ENCODE data around the gene TPR. TPM values are rescaled to one million over a fixed set of nuclear protein-coding genes. Genes with fewer than 3 reads are reported as not detected.

Gene TPR
- total RNA-seq, 1 experiment from 2014 or later: 107 TPM

GRCh38 chr1:186340772-186341171 is 34.3 kb downstream of the TPR start:
- Histone ChIP-seq H3K14ac (ENCODE audit: insufficient read depth, low read length) (no peak overlapping the region), H3K9ac (ENCODE audit: extremely low read depth, insufficient read length, low read length) (no peak overlapping the region), H3K18ac (ENCODE audit: insufficient read length, low read depth, low read length) (no peak overlapping the region), H3K9me3 (ENCODE audit: control insufficient read depth, low read depth, low read length) (no peaks in the 10 kb centered on the region), H2BK15ac (ENCODE audit: low read depth, low read length) (no peak overlapping the region), H3K79me1 (ENCODE audit: insufficient read depth, low read depth, low read length, poor library complexity, severe bottlenecking) (no peaks in the 10 kb centered on the region), H3T11ph (ENCODE audit: low read length) (no peak overlapping the region), H3K79me2 (ENCODE audit: insufficient read depth, low read length) (no peaks in the 10 kb centered on the region), H3K27me3 (ENCODE audit: insufficient read depth, low read length) (no peaks in the 10 kb centered on the region), H3K4ac (ENCODE audit: low read depth, low read length) (no peak overlapping the region), H3K56ac (ENCODE audit: insufficient read length, low read depth, low read length) (no peak overlapping the region), H2BK5ac (ENCODE audit: insufficient read length, low read length) (no peak overlapping the region), H4K91ac (ENCODE audit: insufficient read length, low read depth, low read length) (no peak overlapping the region), H3K23ac (ENCODE audit: insufficient read length, low read depth, low read length) (no peak overlapping the region), H2AK5ac (ENCODE audit: insufficient read length, low read length) (no peak overlapping the region), H3K4me2 (ENCODE audit: insufficient read depth, insufficient read length, low read length) (no peak overlapping the region), H2BK12ac (ENCODE audit: insufficient read length, low read depth, low read length) (no peak overlapping the region), H3K4me1 (ENCODE audit: insufficient read depth, low read length) (no peaks in the 10 kb centered on the region), H4K5ac (ENCODE audit: insufficient read length, low read depth, low read length) (no peak overlapping the region), H2AFZ (ENCODE audit: low read length) (no peak overlapping the region), H3K27ac (ENCODE audit: insufficient read length, low read depth, low read length) (no peak overlapping the region), H2BK120ac (ENCODE audit: low read depth, low read length, poor library complexity, severe bottlenecking) (no peak overlapping the region), H3K23me2 (ENCODE audit: insufficient read length, low read depth, low read length, poor library complexity, severe bottlenecking) (no peaks in the 10 kb centered on the region), H4K20me1 (ENCODE audit: control insufficient read depth, insufficient read depth, insufficient read length) (no peaks in the 10 kb centered on the region), H2BK20ac (ENCODE audit: low read depth, low read length, poor library complexity, severe bottlenecking) (no peak overlapping the region), H4K8ac (replicated peaks; ENCODE audit: insufficient read length, low read depth, low read length) (no peak overlapping the region)
- Mint-ChIP-seq H3K36me3 (ENCODE audit: insufficient read depth in 1 of 3, low read depth in 3 of 3) (peaks cover 37 to 76% (median 72%) of the 10 kb centered on the region in 3 experiments), H3K27me3 (ENCODE audit: low read depth) (no peaks in the 10 kb centered on the region), H3K4me1 (no peaks in the 10 kb centered on the region), H3K9me3 (no peaks in the 10 kb centered on the region), H3K4me3 (no peak overlapping the region), H3K27ac (no peak overlapping the region)
- TF ChIP-seq CTCF (conservative IDR thresholded peaks at IDR 0.05): no peak
- no CpG with 5 or more reads among the region's 5 CpGs for whole genome bisulfite sequencing (ENCODE audit: extremely low coverage, insufficient read length, low lambda C conversion rate)
- no peak for DNase-seq
